ENCODE results near the gene PHF21B.
"Not testable (repeated sequence)": the region's sequence is repeated elsewhere in the genome, so short reads cannot be mapped to it uniquely, and the experiment has no call there.

Gene PHF21B

DNA sequence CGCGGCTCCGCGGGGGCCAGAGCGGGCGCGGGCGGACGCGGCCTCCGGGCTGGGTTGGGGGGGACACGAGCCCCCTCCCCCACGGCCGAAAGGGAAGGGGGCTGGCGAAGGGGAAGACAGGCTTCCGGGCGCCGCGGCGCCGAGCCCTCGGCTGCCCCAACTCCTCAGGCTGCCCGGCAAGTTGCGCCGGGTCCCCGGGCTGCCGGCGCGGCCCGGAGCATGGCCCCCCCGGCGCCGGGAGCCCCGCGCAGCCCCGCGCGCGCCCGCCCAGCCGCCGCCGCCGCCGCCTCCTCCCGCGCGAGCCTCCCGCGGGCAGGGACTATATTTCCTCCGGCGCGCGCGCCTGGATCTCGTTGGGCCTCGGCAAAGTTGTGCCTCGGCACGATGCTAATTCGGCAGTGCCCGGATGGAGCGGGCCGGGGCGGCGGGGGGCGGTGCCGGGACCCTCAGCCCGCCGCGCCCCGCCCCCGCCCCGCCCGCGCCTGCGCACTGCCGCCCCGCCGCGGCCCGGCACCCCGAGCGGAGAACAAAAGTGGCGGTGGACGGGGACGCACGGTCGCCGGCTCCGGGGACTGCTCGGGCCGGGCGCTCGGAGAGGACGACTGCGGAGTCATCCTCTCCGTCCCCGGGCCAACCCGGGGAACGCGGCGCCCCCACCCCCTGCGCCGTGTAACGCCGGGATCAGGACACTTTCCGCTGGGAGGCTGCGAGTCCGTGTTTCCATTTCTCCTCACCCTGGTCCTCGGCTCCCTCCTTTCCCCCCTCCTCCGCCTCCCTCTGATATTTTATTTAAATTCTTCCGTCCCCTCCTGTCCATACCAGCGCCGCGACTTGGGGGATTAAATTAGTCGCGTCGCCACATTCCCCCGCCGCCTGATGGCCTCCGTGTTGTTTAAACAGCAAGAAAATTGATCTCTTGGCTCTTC lies at the start of gene PHF21B:
TSS of gene PHF21B (minus strand) at position 400 of the 926 bp plus-strand sequence. CDS start 456 bp downstream, outside the sequence.
- peak; percentile 89 for DNase-seq

DNA sequence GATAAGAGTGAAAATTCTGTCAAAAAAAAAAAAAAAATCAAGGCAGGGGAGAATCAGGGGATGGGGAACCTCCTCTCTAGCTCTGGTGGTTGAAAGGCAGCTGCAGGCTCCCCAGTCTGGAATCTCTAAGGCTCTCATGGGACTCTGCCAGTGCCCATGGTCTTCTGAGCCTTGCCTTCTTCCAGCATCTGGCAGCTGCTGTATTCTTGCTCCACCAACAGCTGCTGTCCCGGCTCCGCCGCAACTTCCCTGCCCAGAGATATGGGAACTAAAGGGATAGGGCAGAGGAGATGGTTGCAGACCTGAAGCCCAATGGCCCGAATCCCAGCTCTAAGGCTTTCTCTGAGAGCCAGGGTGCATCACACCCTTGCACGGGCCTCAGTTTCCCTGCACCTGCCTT lies 49.5 kb upstream of the PHF21B start:
- DNase-seq, result no peak

DNA sequence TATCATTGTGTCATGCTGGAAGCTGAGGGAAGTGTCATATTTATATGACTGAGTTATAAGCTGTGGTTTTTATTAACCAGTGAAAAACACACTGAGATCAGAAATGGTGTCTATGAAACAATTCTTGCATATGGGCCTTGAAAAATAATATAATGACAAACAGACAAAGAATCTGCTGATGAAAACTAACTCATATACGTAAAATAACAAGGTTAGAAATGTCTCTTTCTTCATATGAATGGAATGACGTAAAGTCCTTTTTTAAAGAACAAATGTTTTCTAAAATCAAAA lies 48.8 kb upstream of the PHF21B start:
- no peak for DNase-seq

DNA sequence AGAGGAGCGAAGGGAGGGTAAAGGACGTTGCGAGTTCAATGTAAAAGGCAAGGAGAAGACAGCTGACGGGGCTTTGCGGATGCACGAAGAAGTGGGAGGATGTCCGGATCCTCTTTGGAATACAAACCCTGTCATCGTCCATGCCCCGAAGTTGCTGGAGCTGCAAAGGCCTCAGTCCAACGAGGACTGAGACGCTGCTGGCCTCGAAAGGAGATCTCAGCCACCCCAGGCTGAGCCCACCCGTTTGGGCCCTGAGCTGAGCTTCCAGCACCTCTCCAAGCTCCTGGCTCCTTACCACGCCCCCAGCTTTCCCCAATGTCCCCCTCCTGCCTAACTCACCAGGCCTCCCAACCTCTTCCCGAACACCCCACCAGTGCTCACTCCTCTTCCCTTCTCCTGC lies 46.1 kb upstream of the PHF21B start:
- no peak for DNase-seq

DNA sequence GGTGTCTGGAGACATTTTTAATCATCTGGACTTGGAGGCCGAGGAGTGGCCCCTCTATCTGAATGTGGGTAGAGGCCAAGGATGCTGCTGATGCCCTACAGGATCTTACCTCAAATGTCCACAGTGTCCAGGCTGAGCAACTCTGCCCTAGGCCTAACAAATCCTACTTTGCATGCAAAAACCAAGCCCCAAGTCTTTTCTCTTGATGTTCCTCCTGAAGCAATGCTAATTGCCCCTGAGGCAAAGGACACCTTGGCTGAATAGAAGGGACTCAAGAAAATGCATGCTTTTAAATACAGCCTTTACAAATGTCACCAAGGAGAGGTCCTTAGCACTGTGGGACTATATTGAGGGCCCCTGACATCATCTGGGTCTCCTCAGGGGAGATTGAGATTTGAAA lies 43.8 kb upstream of the PHF21B start:
- DNase-seq, result no peak

DNA sequence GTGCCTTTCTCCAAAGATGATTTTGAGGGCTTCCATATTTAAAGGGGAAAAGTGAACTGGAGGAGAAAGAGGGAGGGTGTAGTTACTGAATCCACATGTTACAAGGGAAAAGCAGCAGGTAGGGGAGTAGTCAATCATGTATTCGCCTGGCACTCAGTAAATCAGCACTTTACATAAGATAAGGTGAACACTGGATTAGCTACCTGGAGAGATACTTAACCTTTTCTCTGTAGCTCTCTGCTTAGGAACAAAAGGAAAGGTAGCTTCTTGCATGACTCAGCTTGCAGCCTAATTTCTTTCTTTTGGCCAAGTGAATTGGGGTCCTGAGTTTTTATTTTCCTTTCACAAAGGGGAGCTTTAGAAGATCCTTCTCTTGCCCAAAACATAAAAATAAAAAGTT lies 43.3 kb upstream of the PHF21B start:
- no peak for DNase-seq

DNA sequence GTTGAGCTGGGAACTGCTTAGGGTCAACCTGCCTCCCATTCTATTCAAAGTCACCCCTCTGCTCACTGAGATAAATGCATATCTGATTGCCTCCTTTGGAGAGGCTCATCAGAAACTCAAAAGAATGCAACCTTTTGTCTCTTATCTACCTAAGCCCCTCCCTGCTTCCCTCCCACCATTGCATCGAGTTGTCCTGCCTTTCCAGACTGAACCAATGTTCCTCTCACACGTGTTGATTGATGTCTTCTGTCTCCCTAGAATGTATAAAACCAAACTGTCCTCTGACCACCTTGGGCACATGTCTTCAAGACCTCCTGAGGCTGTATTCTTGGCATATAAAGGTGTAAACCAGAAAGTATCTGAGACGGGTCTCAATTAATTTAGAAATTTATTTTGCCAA lies 42.9 kb upstream of the PHF21B start:
- not testable (repeated sequence) for DNase-seq

DNA sequence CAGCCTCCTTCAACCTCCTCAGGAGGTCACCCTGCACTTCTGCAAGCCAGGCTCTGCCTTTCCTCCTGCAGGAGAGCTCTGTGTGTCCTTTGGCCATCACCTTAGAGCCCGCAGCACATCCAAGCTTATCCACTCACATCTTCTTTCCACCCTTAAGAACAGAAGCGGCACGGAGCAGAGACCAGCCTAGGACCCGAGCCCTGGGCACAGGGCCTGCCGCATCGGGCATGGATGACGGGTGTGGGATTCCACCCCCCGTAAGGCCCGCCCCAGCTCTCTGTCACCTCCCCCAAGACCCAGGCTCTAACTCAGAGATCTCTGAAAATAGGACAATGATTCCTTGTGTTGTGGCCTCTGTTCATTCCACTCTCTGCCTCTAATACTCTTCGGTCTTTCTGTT lies 42.1 kb upstream of the PHF21B start:
- no peak for DNase-seq

DNA sequence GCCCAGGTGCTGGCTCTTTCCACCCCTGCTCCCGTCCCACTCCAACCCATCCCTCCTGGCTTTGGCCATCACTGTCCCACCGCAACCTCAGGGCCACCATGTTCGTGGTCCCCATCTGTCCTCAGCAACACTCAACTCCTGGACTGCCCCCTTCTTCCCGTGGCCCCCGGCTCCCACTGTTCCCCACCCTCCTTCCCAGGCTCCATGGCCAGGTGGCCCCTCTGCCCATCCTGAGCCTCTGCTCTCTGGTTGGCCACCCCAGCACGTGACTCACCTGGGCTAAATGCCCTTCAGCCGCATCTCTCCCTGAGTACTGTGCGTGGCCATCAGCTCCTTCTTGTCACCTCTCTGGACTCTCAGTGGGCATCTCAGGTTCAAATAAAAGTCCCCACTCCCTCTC lies 41.6 kb upstream of the PHF21B start:
- DNase-seq, result no peak

DNA sequence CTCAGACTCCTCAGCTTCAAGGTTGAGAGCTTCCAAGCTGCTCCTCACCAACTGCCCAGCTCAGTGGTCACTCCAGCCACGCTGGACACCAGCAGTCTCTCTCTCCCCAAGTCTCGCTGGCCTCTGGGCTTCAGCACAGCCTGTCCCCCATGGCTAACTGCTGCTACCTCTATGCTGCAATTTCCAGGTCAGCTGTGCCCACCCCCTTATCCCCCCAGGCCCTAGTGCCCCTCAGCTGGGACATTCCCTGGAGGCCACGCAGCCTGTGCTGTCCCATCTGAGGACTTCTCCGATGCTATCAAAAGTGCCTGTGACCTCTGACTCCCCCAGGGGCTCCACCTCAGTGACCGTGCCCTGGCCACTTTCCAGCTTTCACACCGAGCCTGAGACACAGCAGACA lies 37.5 kb upstream of the PHF21B start:
- no peak for DNase-seq

DNA sequence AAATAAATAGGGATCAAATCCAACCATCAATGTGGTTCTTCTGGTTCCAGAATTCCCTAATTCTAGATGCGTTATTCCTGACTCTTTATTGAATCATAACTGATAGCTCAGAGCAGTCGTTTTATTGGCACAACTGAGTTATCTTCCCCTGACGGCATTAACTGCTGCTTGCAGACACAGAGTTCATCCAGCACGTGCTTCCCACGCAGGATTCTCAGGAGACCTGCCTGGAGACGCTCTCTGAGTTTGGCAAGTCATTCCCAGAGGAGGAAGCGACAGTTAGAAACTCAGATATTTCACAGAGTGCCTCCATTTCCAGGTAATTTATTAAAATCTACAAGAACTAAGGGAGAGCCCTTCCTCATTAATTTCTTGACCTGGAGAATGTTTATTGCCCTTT lies 35.4 kb upstream of the PHF21B start:
- no peak for DNase-seq

DNA sequence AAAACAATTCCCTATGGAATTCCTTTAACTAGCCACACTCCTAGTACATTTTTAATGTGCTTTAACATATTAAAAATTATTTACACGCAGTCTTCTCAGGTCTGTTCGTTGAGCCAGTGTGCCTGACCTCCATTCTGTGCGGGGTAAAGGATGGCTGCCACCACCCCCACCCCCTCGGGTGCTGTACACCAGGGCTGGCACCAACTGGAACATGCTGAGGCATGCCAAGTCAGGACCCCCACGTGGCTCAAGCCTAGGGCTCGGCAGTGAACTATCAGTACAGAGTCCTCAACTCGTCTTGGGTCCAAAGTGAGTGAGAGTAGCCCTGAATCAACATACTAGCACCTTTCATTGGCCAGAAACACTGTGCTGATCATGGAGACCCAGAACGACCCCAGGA lies 32.5 kb upstream of the PHF21B start:
- no peak for DNase-seq

DNA sequence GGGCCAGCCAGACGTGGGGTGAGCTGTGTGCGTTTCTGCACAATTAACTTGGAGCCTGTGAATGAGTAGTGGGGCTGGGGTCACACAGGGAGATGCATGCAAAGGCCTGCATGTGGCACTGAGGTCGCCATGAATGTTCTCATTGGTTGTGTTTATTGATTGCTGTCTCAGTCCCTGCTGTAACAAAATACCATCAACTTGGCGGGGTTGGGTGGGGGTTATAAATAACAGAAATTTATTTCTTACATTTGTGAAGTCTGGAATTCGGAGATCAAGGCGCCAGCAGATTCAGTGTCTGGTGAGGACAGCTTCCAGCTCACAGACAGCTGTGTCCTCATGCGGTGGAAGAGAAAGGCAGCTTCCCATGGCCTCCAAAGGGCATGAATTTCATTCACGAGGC lies 29.3 kb upstream of the PHF21B start:
- DNase-seq, result no peak

DNA sequence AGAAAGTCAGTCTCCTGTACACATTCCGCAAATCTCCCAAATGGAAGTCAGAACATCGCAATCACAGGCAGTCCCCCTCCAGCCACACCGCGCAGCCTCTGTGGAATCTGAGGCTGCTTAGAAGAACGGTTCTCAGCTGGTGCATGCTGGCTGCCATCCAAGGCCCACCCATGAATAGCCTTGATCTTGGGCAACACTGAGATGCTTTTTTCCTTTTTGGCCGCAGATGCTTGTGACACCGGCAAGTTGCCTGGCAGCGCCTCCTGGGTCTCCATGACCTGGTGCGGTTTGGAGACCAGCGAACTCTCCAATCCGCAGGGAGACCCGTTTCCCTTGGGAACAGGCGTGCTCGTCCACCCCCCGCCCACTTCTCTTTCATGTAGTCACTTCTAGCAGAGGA lies 26.3 kb upstream of the PHF21B start:
- no peak for DNase-seq

DNA sequence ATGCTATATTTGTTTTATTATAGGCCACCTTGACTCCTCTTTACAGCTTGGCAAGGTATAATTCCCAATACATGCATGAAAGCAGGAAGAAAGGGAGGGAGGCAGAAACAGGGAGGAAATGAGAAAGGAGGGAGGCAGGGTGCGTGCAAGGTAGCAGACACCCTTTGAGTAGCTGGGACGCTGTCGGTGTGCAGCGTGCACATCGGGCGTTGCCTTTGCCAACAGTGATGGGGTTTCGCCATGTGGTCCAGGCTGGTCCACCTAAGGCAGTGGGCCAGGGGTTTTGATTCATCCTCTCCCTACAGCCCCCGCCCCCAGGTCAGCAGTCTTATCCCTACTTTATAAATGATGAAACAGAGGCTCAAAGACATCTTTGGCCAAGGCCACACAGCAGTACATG lies 25.0 kb upstream of the PHF21B start:
- DNase-seq, result no peak

DNA sequence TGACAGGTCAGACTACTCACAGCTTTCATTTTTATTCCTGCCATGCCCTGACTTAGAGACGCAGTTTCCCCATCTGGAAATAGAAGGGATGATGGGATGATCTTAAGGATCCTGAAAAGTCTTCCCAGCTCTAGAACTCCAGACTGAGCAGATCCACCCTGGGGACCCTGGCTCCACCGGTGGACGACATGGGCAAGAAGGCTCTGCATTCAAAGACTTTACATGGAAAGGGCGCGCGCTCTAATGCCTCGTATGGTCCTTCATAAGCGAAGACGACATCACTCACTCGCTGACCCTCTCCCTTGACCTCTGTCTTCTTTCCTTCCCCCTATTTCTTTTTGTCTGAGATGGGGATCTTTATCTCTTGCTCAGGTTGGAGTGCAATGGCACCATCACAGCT lies 24.4 kb upstream of the PHF21B start:
- no peak for DNase-seq

DNA sequence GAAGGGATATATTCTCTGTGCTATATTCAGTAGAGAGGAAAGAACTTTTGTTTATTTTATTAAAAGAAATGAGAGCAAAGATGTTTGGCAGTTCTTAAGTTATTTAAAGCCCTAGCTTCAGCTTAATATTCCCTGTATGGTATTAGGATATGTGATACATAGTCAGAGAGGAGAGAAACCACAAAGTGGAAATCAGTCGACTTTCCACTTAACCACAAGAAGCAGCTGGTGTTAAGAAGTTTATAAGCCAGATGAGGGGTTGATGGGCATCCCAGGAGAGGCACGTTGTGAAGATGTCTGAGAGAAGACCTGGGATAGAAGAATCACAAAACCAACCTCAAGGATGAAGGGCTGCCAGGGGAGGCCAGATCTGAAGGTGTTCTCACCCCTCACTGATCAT lies 23.3 kb upstream of the PHF21B start:
- DNase-seq, result no peak

DNA sequence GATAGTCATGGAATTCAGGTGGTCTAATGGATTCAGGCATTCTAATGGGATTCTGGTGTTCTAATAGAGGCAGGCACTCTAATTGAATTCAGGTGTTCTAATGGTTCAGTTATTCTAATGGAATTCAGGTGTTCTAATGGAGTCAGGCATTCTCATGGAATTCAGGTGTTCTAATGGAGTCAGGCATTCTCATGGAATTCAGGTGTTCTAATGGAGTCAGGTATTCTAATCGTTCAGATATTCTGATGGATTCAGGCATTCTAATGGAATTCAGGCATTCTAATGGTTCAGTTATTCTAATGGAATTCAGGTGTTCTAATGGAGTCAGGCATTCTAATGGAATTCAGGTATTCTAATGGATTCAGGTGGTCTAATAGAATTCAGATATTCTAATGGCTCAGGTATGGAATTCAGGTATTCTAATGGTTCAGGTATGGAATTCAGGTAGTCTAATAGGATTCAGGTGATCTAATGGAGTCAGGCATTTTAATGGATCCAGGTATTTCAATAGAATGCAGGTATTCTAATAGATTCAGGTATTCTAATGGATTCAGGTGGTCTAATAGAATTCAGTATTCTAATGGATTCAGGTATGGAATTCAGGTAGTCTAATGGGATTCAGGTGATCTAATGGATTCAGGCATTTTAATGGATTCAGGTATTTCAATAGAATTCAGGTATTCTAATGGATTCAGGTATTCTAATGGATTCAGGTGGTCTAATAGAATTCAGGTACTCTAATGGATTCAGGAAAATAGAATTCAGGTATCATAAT lies 22.0 kb upstream of the PHF21B start:
- no peak for DNase-seq

DNA sequence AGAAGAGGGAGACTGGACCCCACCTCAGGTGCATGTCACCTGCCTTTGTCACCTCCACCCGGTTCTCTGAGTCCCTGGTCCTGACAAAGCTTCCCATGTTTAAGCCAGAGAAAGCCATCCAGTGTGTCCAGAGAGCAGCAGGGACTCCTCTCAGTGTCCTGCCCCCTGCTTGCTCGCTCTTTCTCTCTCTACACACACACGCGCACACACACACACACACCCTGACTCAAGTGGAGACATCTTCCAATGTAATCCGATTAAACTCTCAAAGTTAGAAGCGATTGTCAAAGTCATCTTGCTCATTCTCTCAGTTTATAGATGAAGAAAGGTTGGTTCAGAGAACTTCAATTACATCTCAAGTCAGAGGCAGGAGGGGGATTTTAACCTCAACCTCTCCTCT lies 19.7 kb upstream of the PHF21B start:
- peak; percentile 38 for DNase-seq

DNA sequence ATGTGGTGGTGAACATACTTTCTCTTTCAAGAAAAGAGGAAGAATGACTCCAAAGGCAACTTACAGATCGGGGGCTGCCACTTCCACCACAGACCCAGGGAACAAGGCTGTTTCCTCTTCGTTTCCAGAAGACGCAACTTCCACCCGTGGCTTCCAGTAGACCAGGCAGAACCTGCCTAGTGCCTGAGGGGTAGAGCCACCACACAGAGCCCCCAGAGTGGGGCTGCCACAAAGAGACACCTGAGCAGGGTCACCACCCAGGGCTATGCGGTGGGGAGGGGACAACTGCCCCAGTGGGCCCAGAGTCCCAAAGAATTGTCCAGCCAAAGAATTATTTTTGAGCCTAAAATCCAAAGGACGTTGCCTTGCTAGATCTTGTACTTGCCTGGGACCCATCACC lies 16.7 kb upstream of the PHF21B start:
- DNase-seq, result no peak

DNA sequence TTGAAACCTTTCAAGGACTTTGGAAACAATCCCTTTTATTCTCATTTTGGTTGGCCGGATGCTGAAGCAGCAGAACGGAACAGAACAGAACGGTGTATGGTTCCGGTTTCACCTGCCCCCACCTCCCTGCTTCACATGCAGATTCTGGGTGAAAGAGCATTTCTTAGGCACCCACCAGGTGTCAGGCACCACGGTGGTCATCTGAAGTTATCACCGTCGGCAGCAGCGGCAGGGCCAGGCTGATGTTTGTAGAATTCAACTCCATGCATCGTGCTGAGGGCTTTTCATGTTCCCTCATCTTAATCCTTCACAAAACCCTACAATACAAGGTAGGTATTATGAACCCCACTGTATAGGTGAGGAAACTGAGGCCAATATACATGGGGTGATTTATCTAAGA lies 13.6 kb upstream of the PHF21B start:
- no peak for DNase-seq

DNA sequence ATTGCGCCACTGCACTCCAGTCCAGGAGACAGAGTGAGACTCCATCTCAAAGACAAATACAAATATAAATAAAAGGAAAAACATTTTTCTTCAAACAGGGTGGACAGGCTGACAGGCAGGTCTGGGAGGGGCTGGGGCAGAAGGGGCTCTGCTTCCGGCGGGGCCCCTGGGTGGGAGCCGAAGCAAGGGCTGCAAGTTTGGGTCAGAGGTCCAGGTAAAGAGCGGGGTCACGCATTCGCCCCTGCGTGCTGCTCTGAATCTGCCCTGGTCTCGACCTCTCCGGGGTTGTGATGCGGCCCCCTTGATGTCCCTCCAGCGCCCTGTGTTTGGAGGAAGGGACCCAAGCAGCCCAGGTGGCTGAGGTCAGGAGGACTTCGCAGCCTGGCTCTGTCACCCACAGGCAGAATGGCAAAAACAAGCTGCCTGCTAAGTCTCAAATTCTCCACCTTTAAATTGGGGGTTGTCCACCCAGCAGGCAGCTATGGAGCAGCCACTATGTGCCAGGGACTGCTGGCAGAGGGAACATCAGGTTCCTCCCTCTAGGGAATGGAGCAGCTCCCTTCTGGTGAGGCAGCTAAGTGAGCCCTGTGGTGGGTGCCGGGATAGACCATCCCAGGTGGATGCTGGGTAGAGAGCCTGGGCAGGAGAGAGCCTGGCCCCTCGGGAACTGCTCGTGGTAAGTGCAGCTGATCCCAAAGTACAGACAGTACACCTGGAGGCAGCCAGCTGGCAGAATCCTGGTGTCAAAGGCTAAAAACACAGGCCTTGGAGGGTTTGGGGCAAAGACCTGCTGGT lies 10.3 kb upstream of the PHF21B start:
- DNase-seq, result no peak

DNA sequence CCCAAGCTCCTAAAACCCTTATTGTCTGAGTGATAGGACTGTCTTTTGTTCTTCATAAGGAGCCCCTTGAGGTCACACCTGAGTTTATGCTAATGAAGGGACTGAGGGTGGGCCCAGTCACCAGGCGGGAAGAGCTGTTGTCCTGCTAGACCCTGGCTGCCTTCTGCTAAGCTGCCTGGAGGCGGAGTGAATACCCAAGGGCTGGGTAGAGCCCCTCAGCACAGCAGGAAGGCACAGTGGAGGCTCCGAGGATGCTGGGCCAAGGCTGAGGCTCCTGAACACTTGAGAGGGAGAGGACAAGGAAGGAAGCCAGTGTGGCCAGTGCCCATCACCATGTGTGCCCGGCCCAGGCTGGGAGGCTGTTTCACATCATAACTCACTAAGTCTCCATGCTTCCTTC lies 4.8 kb upstream of the PHF21B start:
- DNase-seq, result no peak

DNA sequence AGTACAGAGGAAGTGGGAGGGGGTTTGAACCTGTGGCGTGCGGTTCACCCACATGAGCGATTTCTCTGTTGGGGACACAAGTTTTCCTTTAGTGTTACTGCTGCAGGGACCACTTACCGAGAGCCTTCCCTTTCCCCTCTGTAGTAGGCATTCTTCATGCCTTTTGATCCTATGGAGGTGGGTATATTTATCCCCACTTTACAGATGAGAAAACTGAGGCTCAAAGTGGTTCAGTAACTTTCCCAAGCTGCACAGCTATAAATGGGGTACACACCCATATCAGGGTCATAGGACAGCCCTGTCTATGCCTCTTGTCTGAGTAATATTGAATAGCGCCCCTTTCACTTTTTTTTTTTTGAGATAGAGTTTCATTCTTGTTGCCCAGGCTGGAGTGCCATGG lies 3.3 kb upstream of the PHF21B start:
- DNase-seq, result no peak

Data from islet precursor cell (in vitro differentiated cells).